ENCODE data around the gene ECEL1. TPM values are rescaled to one million over a fixed set of nuclear protein-coding genes. Genes with fewer than 3 reads are reported as not detected.

The ECEL1 gene
- total RNA-seq, 1 experiment from 2014 or later, result not detected

- DNase-seq, result no peak
- H3K4me2 ChIP-seq (ENCODE audit: low read depth, low read length, poor library complexity, severe bottlenecking), result no peak overlapping the region
- peaks cover 7% of the 10 kb centered on the region for H3K4me1 ChIP-seq (ENCODE audit: low read length)
Measured at GRCh38 chr2:232506709-232507108, 19.1 kb upstream of the ECEL1 start.

GRCh38 chr2:232505856-232506255 lies 18.2 kb upstream of the ECEL1 start:
- Histone ChIP-seq H3K9ac (ENCODE audit: low read length) (no peak overlapping the region), H3K79me2 (ENCODE audit: low read length) (no peaks in the 10 kb centered on the region), H3K9me2 (replicated peaks; ENCODE audit: insufficient read depth, low read length) (no peaks in the 10 kb centered on the region), H3K9me3 (ENCODE audit: low read length) (no peaks in the 10 kb centered on the region), H3K4me3 (ENCODE audit: low read length) (no peak overlapping the region), H4K20me1 (ENCODE audit: insufficient read depth, low read depth, low read length) (no peaks in the 10 kb centered on the region), H3K4me1 (ENCODE audit: low read length) (peaks cover 3% of the 10 kb centered on the region; the same call in 1 of the 2 replicates), H3K27me3 (ENCODE audit: low read length) (no peaks in the 10 kb centered on the region), H3K4me2 (ENCODE audit: low read depth, low read length, poor library complexity, severe bottlenecking) (no peak overlapping the region), H3K27ac (ENCODE audit: low read length) (no peak overlapping the region), H2AFZ (ENCODE audit: low read length) (no peak overlapping the region), H3K36me3 (ENCODE audit: insufficient read depth, low read length) (no peaks in the 10 kb centered on the region)
- DNase-seq, result no peak

More at GRCh38 chr2:232506709-232507108, 19.1 kb upstream of the ECEL1 start:
- no peak overlapping the region for H2AFZ ChIP-seq (ENCODE audit: low read length)
- H3K36me3 ChIP-seq (ENCODE audit: insufficient read depth, low read length), result no peaks in the 10 kb centered on the region
- H3K9me2 ChIP-seq (replicated peaks; ENCODE audit: insufficient read depth, low read length), result no peaks in the 10 kb centered on the region
- H4K20me1 ChIP-seq (ENCODE audit: insufficient read depth, low read depth, low read length), result no peaks in the 10 kb centered on the region
- H3K4me3 ChIP-seq (ENCODE audit: low read length), result no peak overlapping the region
- no peaks in the 10 kb centered on the region for H3K9me3 ChIP-seq (ENCODE audit: low read length)
- no peaks in the 10 kb centered on the region for H3K79me2 ChIP-seq (ENCODE audit: low read length)
- no peak overlapping the region for H3K9ac ChIP-seq (ENCODE audit: low read length)
- no peak overlapping the region for H3K27ac ChIP-seq (ENCODE audit: low read length)
- no peaks in the 10 kb centered on the region for H3K27me3 ChIP-seq (ENCODE audit: low read length)

GRCh38 chr2:232504438-232504837 lies 16.8 kb upstream of the ECEL1 start:
- Histone ChIP-seq H3K4me3 (ENCODE audit: low read length) (no peak overlapping the region), H3K36me3 (ENCODE audit: insufficient read depth, low read length) (no peaks in the 10 kb centered on the region), H4K20me1 (ENCODE audit: insufficient read depth, low read depth, low read length) (no peaks in the 10 kb centered on the region), H3K9ac (ENCODE audit: low read length) (no peak overlapping the region), H3K9me2 (replicated peaks; ENCODE audit: insufficient read depth, low read length) (no peaks in the 10 kb centered on the region), H3K4me1 (ENCODE audit: low read length) (peaks cover 3% of the 10 kb centered on the region; the same call in 1 of the 2 replicates), H3K4me2 (ENCODE audit: low read depth, low read length, poor library complexity, severe bottlenecking) (no peak overlapping the region), H3K27ac (ENCODE audit: low read length) (no peak overlapping the region), H3K9me3 (ENCODE audit: low read length) (no peaks in the 10 kb centered on the region), H3K79me2 (ENCODE audit: low read length) (no peaks in the 10 kb centered on the region), H3K27me3 (ENCODE audit: low read length) (no peaks in the 10 kb centered on the region), H2AFZ (ENCODE audit: low read length) (no peak overlapping the region)
- peak; percentile 59 for DNase-seq

- no peak overlapping the region for H2AFZ ChIP-seq (ENCODE audit: low read length)
- H3K79me2 ChIP-seq (ENCODE audit: low read length), result no peaks in the 10 kb centered on the region
- H3K27me3 ChIP-seq (ENCODE audit: low read length), result no peaks in the 10 kb centered on the region
- H3K9me2 ChIP-seq (replicated peaks; ENCODE audit: insufficient read depth, low read length), result no peaks in the 10 kb centered on the region
- no peak overlapping the region for H3K4me3 ChIP-seq (ENCODE audit: low read length)
- no peak overlapping the region for H3K9ac ChIP-seq (ENCODE audit: low read length)
- peaks cover 3% of the 10 kb centered on the region; the same call in 1 of the 2 replicates for H3K4me1 ChIP-seq (ENCODE audit: low read length)
- no peaks in the 10 kb centered on the region for H3K9me3 ChIP-seq (ENCODE audit: low read length)
- H3K27ac ChIP-seq (ENCODE audit: low read length), result no peak overlapping the region
- H4K20me1 ChIP-seq (ENCODE audit: insufficient read depth, low read depth, low read length), result no peaks in the 10 kb centered on the region
- DNase-seq, result no peak
- H3K4me2 ChIP-seq (ENCODE audit: low read depth, low read length, poor library complexity, severe bottlenecking), result no peak overlapping the region
- no peaks in the 10 kb centered on the region for H3K36me3 ChIP-seq (ENCODE audit: insufficient read depth, low read length)
Measured at GRCh38 chr2:232503809-232504323, 16.2 kb upstream of the ECEL1 start.

- H3K4me3 ChIP-seq (ENCODE audit: low read length), result no peak overlapping the region
Measured at GRCh38 chr2:232502911-232503808, 15.5 kb upstream of the ECEL1 start.

GRCh38 chr2:232502511-232502910 lies 14.9 kb upstream of the ECEL1 start:
- H3K9ac ChIP-seq (ENCODE audit: low read length), result no peak overlapping the region
- no peak for DNase-seq
- no peaks in the 10 kb centered on the region for H3K36me3 ChIP-seq (ENCODE audit: insufficient read depth, low read length)
- no peaks in the 10 kb centered on the region for H3K9me3 ChIP-seq (ENCODE audit: low read length)
- H3K27me3 ChIP-seq (ENCODE audit: low read length), result no peaks in the 10 kb centered on the region
- H3K79me2 ChIP-seq (ENCODE audit: low read length), result no peaks in the 10 kb centered on the region
- H3K4me2 ChIP-seq (ENCODE audit: low read depth, low read length, poor library complexity, severe bottlenecking), result no peak overlapping the region
- H3K4me3 ChIP-seq (ENCODE audit: low read length), result no peak overlapping the region
- H3K27ac ChIP-seq (ENCODE audit: low read length), result no peak overlapping the region
- H2AFZ ChIP-seq (ENCODE audit: low read length), result no peak overlapping the region
- no peaks in the 10 kb centered on the region for H3K9me2 ChIP-seq (replicated peaks; ENCODE audit: insufficient read depth, low read length)
- H4K20me1 ChIP-seq (ENCODE audit: insufficient read depth, low read depth, low read length), result no peaks in the 10 kb centered on the region
- H3K4me1 ChIP-seq (ENCODE audit: low read length), result peaks cover 3% of the 10 kb centered on the region; the same call in 1 of the 2 replicates

More at GRCh38 chr2:232502911-232503808, 15.5 kb upstream of the ECEL1 start:
- Histone ChIP-seq H3K36me3 (ENCODE audit: insufficient read depth, low read length) (no peaks in the 10 kb centered on the region), H3K4me1 (ENCODE audit: low read length) (peaks cover 3% of the 10 kb centered on the region; the same call in 1 of the 2 replicates), H3K27ac (ENCODE audit: low read length) (no peak overlapping the region), H3K9ac (ENCODE audit: low read length) (no peak overlapping the region), H3K9me3 (ENCODE audit: low read length) (no peaks in the 10 kb centered on the region), H3K27me3 (ENCODE audit: low read length) (no peaks in the 10 kb centered on the region), H4K20me1 (ENCODE audit: insufficient read depth, low read depth, low read length) (no peaks in the 10 kb centered on the region), H3K9me2 (replicated peaks; ENCODE audit: insufficient read depth, low read length) (no peaks in the 10 kb centered on the region), H2AFZ (ENCODE audit: low read length) (no peak overlapping the region), H3K79me2 (ENCODE audit: low read length) (no peaks in the 10 kb centered on the region), H3K4me2 (ENCODE audit: low read depth, low read length, poor library complexity, severe bottlenecking) (no peak overlapping the region)
- DNase-seq, result no peak

GRCh38 chr2:232501794-232502390 lies 14.3 kb upstream of the ECEL1 start:
- DNase-seq, result no peak
- H3K27me3 ChIP-seq (ENCODE audit: low read length), result no peaks in the 10 kb centered on the region
- no peak overlapping the region for H3K4me3 ChIP-seq (ENCODE audit: low read length)
- H3K27ac ChIP-seq (ENCODE audit: low read length), result no peak overlapping the region
- no peaks in the 10 kb centered on the region for H3K36me3 ChIP-seq (ENCODE audit: insufficient read depth, low read length)
- H3K79me2 ChIP-seq (ENCODE audit: low read length), result no peaks in the 10 kb centered on the region
- H2AFZ ChIP-seq (ENCODE audit: low read length), result no peak overlapping the region
- H3K9me3 ChIP-seq (ENCODE audit: low read length), result no peaks in the 10 kb centered on the region
- H3K4me1 ChIP-seq (ENCODE audit: low read length), result peaks cover 3% of the 10 kb centered on the region; the same call in 1 of the 2 replicates
- no peak overlapping the region for H3K9ac ChIP-seq (ENCODE audit: low read length)
- H3K9me2 ChIP-seq (replicated peaks; ENCODE audit: insufficient read depth, low read length), result no peaks in the 10 kb centered on the region
- no peaks in the 10 kb centered on the region for H4K20me1 ChIP-seq (ENCODE audit: insufficient read depth, low read depth, low read length)
- no peak overlapping the region for H3K4me2 ChIP-seq (ENCODE audit: low read depth, low read length, poor library complexity, severe bottlenecking)

- H4K20me1 ChIP-seq (ENCODE audit: insufficient read depth, low read depth, low read length), result no peaks in the 10 kb centered on the region
- no peaks in the 10 kb centered on the region for H3K27me3 ChIP-seq (ENCODE audit: low read length)
- H3K79me2 ChIP-seq (ENCODE audit: low read length), result no peaks in the 10 kb centered on the region
- no peaks in the 10 kb centered on the region for H3K9me3 ChIP-seq (ENCODE audit: low read length)
- H3K36me3 ChIP-seq (ENCODE audit: insufficient read depth, low read length), result no peaks in the 10 kb centered on the region
- no peaks in the 10 kb centered on the region for H3K9me2 ChIP-seq (replicated peaks; ENCODE audit: insufficient read depth, low read length)
- H3K4me2 ChIP-seq (ENCODE audit: low read depth, low read length, poor library complexity, severe bottlenecking), result no peak overlapping the region
- no peak overlapping the region for H3K4me3 ChIP-seq (ENCODE audit: low read length)
- no peak for DNase-seq
- H2AFZ ChIP-seq (ENCODE audit: low read length), result no peak overlapping the region
- no peak overlapping the region for H3K27ac ChIP-seq (ENCODE audit: low read length)
- peaks cover 3% of the 10 kb centered on the region; the same call in 1 of the 2 replicates for H3K4me1 ChIP-seq (ENCODE audit: low read length)
- no peak overlapping the region for H3K9ac ChIP-seq (ENCODE audit: low read length)
Measured at GRCh38 chr2:232501331-232501771, 13.7 kb upstream of the ECEL1 start.

Measured in Karpas-422 (cell line).